Tongue (tissue), 2 donors: ENCODE results near the gene ARHGAP32. TPM values are rescaled to one million over a fixed set of nuclear protein-coding genes. Genes with fewer than 3 reads are reported as not detected.

Experiments used
- DNase-seq: peaks from one replicate; pipeline ENCODE4 v3.0.0-alpha.2; 2015
- total RNA-seq: library from RNA; depleted of rRNA; stranded (reverse); fragments of >200 nt; gene quantifications from one replicate; pipeline ENCODE4 v1.2.3, GENCODE V29; 2014

The ARHGAP32 gene
- total RNA-seq, result 29.1 TPM

GRCh38 chr11:129192150-129192549, at the start of gene ARHGAP32:
Gene ARHGAP32 (minus strand): TSS chr11:129192325. CDS start chr11:129192198, 127 bp downstream.
- peak; percentile 13 for DNase-seq

GRCh38 chr11:129239207-129239606, 47.1 kb upstream of the ARHGAP32 start:
- no peak for DNase-seq

DNA sequence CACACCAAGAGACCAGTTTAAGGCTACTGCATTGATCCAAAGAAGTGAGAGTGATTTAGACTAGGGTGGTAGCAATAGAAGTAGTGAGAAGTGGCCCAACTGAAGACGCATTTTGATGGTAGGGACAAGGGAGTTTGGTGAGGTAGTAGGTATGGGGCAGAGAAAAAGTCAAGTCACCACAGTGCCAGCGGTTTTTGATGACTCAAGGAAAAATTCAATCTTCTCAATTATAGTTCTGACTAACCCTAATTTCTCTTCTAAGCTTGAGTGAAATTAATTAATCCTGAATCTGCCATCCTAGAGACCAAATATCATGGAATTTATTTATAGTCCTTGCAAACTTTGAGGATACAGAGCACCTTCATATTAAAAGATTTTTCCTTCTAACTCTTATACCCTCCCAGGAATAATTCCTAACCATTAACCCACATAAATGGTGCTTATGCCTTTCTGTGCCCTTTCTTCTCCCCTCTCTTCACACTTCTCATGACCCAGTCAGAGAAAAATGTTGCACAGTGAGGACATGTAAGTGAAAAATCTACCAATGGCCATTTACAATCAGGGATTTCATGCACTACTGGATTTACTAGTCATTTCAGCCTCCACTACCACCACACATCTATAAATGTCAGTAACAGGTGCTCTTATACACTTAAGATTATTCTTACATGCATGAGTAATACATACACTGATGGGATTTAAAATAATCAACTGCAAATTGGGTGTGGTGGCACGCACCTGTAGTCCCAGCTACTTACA, 45.9 kb upstream of the ARHGAP32 start:
- no peak for DNase-seq

DNA sequence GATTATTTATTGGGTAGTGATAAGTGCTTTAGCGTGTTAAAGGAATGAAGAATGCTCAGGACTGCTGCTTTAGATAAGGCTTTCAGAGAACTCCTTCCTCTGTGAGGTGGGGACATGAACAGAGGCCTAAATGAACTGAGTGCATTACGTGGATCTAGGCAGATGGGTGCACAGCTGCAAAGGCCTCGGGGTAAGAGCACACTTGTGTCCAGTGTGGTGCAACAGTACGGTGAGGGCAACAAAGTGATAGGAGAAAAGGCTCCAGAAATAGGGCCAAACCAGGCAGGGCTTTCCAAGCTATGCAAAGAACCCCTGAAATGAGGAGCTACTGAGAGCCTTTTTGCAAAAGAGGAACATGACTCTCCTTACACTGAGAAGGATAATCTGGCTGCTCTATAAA, 45.3 kb upstream of the ARHGAP32 start:
- DNase-seq, result no peak

- no peak for DNase-seq
These were observed 44.7 kb upstream of the ARHGAP32 start for GRCh38 chr11:129236850-129237249.

DNA sequence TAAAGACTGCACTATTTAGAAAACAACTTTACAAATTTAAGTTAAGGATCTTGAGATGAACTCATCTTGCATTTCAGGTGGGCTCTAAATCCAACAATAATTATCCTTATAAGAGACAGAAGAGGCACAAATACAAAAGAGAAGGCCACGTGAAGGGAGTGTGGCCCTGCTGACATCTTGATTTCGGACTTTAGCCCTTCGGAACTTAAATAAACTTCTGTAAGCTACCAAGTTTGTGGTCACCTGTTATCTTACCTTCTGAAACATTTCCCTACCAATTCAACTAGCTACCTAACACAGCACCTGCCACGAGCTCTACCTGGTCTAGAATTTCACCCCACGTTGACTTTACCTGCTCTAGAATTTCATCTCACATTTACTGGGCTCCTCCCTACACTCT, 42.9 kb upstream of the ARHGAP32 start:
- DNase-seq, result no peak

GRCh38 chr11:129230006-129230405, 37.9 kb upstream of the ARHGAP32 start:
- no peak for DNase-seq

DNA sequence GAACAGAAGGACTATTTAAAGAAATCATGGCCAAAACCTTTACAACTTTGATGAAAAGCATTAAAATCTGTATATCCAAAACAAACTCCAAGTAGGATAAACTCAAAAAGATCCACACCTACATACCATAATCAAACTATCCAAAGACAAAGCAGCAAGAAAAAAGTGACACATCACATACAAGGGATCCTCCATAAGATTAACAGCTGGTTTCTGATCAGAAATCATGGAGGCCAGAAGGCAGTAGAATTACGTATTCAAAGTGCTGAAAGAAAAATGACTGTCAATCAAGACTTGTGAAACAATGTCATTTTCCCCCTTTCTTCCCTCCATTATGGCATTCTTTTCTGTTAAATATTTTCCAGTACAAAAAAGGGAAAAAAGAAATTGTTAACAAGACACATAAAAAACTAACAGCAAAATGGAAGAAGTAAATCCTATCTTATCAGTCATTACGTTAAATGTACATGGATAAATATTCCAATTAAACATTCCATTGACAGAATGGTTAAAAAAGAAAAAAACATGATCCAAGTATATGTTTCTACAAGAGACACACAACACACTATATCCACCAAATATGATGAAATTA, 34.2 kb upstream of the ARHGAP32 start:
- no peak for DNase-seq

DNA sequence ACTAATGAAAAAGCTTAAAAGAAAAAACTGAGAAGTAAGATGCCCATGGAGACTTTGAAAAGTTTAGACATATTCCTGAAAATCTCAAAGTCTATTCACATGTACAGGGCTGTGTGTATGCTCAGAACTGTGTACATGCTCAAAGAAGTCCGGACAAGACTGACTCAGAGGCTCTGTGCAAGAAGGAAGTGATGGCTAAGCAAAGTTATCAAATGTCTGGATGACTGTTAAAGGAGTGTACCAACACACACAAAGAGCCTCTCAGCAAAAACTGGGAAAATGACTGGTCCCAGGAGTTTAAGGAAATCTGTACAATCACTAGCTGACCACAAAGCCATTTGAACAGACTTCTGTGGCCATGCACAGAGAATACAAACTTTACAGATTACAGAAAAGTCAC, 33.1 kb upstream of the ARHGAP32 start:
- DNase-seq, result no peak

DNA sequence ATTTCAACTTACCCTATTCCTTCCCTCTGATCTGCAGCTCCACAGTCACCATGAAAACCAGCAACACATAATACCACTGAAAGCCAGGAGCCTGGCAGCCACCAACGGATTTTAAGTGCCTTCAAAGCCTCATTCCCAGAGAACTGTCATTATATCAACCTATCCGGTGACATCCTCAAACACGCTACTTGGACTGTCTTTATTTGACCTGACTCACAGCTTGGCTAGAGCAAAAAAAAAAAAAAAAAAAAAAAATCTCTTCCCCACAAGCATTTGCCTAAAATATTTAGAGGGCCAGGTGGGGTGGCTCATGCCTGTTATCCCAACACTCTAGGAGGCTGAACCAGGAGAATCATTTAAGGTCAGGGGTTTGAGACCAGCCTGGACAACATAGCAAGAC, 32.4 kb upstream of the ARHGAP32 start:
- DNase-seq, result no peak

GRCh38 chr11:129223701-129224149, 31.6 kb upstream of the ARHGAP32 start:
- peak; percentile 18 for DNase-seq

DNA sequence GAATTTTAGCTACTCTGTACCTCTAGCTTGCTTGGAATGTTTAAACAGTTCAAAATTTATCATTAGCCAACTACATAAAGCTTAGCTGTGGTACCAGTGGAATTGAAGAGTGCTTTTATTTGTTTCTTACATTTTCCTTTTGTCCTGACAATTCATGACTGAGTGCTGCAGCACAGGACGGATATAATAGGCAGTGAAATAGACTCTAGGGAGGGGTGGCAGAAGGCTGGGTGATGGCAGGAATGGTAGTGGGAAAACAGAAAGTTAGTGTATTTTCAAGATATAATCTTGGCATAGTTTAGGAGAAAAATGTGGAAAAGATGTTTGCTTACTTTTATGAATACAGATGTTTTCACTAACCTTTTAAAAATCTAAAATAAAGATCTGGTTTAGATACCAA, 31.1 kb upstream of the ARHGAP32 start:
- DNase-seq, result no peak

DNA sequence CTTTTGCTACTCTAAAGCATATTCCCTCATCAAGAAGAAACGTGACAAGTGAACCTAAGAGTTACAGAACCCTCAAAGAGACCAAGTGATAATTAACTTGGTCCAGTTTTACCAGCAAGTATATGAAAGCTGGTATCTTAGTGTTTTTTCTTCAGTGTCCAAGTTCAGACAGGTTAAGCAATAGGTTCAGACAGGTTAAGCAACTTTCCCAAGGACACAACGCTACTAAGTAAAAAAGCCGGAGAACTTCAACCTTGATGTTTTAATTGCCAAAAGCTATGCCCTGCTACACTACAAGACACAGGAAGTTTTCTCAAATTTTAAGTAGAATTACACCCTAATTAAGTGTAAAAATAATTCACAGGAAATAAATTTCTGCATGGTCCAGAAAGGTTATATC, 30.0 kb upstream of the ARHGAP32 start:
- DNase-seq, result no peak

DNA sequence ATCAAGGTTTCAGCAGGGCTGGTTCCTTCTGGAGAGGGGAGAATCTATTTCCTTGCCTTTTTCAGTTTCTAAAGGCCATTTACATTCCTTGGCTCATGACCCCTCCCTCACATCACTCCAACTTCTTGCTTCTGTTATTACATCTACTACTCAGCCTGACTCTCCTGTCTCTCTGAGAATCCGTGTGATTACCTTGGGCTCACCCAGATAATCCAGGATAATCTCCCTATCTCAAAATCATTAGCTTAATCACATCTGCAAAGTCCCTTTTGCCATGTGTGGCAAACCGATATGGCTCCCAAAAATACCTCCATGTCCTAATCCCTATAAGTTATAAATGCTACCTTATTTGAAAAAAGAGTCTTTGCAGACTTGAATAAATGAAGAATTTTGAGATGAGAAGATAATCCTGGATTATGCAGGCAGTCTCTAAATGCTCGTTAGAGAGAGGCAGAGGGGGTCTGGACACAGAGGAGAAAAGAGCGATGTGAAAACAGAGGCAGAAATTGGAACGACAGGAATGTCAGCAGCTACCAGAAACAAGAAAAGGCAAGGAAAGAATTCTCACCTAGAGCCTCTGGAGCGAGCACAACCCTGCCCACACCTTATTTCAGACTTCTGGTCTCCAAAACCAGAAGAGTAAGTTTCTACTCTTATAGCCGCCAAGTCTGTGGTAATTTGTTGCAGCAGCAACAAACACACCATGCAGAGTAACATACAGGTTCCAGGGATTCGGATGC, 23.6 kb upstream of the ARHGAP32 start:
- no peak for DNase-seq

DNA sequence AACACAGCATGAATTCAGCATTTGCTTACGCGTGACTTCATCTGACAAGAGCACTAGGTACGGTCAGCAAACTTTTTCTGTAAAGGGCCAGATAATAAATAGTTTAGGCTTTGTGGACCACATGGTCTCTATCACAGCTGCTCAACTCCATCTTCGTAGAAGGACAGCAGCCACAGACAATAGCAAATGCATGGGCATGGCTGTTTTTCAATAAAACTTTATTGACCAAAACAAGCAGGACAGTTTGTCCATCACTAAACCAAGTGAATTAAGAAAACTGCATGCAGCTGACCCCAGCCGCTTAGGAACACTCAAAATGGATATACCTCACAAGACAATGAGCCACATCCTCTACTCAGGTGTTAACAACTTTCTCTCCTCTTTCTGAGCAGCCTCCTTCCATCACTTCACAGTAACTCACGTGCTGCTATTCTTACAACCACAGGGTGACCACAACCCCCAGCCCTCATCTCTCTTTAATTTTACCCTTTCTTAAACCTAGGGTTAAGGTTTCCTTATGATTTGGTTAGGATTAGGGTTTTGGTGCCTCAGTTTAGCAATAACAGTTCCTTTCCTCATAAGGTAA, 22.7 kb upstream of the ARHGAP32 start:
- no peak for DNase-seq

GRCh38 chr11:129213261-129213660, 21.1 kb upstream of the ARHGAP32 start:
- DNase-seq, result no peak

DNA sequence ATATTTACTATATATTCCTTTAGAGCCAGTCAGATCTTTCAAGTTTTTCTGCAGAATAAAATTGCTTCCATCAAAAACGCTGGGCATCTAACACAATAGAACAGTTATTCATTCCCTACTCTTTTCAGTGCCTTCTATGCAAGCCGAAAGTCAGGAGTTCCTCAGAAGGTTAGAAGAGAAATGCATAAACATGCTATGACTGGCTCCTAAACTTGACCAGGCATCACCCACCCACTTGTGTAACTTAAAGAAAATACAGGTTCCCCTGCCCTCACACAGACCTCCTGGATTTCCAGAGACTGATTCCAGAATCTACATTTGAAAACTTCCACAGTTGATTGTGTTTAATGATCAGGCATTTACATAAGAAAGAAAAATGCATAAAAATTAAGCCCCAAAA, 19.3 kb upstream of the ARHGAP32 start:
- DNase-seq, result no peak

- DNase-seq, result no peak
These were observed 18.7 kb upstream of the ARHGAP32 start for GRCh38 chr11:129210831-129211181.

DNA sequence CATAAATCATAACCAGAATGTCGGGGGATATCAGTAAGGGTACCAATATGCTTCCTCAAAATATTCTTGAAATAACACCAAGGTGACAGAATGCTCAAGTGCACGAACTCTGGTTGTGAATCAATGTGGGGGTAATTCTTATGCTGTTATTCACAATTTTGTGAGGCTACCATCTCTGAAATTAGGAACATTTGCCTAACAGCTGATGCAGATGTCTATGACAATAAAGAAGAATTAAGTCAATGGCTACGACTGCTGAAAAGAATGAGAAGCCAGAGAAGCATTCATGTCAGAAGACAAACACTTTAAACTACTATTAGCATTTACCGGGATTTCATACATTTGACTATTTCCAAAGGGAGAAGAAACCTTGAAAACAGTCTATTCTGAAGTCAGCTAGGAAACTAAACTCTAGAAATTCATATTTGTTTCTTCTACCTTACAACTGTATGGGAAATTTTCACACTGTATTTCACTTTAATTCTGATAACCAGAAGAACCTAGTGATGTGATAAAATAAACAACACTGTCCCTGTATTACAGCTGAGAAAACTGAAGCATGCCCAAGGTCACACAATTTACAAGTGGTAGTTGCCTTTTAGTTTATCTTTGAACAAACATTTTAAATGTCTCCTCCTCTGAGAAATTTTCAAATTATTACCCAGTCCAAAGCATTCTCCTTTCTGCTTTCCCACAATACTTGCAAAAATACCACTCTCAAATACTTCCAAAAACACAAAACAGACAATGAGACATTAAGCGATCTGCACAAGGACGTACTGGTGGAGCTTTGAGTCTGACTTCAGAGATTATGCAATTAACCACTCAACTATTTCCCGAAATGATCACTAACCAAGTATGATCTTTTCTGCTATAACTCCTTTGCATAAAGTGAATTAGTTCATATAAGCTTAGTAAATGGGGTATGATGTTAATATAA, 18.0 kb upstream of the ARHGAP32 start:
- DNase-seq, result no peak

DNA sequence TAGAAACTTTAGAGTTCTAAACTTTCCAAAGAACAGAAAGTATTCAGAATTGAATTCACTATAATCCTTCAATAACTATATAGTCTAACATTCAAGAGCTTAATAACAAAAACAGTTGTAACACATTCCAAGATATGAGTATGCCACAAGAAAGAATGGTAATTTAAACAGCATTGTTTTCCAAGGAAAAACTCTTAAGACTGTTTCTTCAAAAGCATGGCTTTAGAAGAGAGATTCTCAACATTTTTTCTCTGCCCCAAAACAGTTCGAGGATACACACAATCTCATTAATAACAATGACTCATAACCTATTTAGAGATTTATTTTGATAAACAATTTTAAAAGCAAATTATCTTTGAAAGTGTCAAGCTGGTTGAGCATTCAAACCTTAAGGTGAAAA, 16.7 kb upstream of the ARHGAP32 start:
- no peak for DNase-seq

DNA sequence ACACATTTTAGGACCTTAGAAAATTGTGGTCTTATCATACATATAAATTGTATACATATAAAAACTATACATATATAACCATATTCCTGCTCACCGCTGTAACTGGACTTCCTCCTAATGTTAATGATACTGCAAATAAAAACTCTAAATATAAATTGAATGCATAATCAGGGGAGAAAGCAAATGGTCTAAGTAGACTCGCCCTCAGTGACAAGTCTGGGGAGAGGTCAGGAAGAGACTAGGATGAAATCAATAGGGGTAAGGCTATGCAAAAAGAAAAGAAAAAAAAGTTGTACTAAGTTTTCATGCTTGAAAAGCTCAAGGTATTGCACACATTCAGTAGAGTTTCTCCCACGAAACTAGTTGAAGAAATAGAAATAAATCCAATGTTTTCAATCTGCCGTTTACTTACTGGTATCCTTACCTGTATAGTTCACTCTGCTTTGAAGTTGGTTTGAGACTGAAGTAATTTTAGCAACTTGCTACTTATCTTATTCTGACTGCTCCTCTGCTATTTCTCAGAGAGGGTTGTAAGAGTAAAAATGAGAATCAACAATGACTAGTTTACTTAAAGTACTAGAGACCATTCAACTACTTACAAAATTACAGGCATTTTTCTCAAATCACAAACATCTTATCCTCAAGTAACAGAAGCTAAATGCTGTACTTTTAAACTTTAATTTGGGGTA, 12.2 kb upstream of the ARHGAP32 start:
- DNase-seq, result no peak
